ENCODE results near the gene DHRS2. TPM values are rescaled to one million over a fixed set of nuclear protein-coding genes. Genes with fewer than 3 reads are reported as not detected.

DHRS2 gene
- total and polyA plus RNA-seq, 10 of the 15 experiments (the other 5 are each of a cell fraction or from before 2014, with no cell fraction given): 0.09 to 1.8 (median 0.73) TPM; not detected in 1

GRCh38 chr14:23623962-23624361 lies 12.2 kb upstream of the DHRS2 start (continued):
- TF ChIP-seq FOXM1 (IDR thresholded peaks at IDR 0.05; ENCODE audit: low read depth, low read length) (no peak), RBBP5 (conservative IDR thresholded peaks at IDR 0.05) (no peak)

- Histone ChIP-seq H2AFZ (ENCODE audit: control insufficient read depth, low read depth, low read length) (no peak overlapping the region), H3K79me2 (ENCODE audit: control insufficient read depth, insufficient read depth, low read length) (no peaks in the 10 kb centered on the region), H4K20me1 (ENCODE audit: control insufficient read depth, insufficient read depth) (no peaks in the 10 kb centered on the region), H3K27ac (ENCODE audit: control insufficient read depth, insufficient read depth) (no peak overlapping the region), H3K4me3 (no peak overlapping the region), H3K4me1 (ENCODE audit: control insufficient read depth, insufficient read depth, low read length) (no peaks in the 10 kb centered on the region), H3K4me2 (ENCODE audit: control insufficient read depth, insufficient read depth) (no peak overlapping the region), H3K9ac (ENCODE audit: control insufficient read depth, insufficient read depth, low read length) (no peak overlapping the region), H3K36me3 (ENCODE audit: control insufficient read depth in 2 of 2, insufficient read depth in 2 of 2, low read length in 1 of 2) (no peaks in the 10 kb centered on the region), H3K27me3 (replicated peaks in 1 of 2; ENCODE audit: control insufficient read depth in 2 of 2, insufficient read depth in 2 of 2, low read length in 1 of 2) (no peaks in the 10 kb centered on the region), H3K9me3 (replicated peaks; ENCODE audit: control insufficient read depth, insufficient read depth, low read length) (peaks cover 6% of the 10 kb centered on the region)
- no peak for ATAC-seq
- TF ChIP-seq JUND (IDR thresholded peaks at IDR 0.05; ENCODE audit: low read depth, low read length): no peak
- no peak for TF ChIP-seq CREB1 (IDR thresholded peaks at IDR 0.05; ENCODE audit: low read depth)
- TF ChIP-seq ZBTB4 (CRISPR knock-in tag; IDR thresholded peaks at IDR 0.05): no peak
- TF ChIP-seq, protein P1, sequence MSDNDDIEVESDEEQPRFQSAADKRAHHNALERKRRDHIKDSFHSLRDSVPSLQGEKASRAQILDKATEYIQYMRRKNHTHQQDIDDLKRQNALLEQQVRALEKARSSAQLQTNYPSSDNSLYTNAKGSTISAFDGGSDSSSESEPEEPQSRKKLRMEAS (IDR thresholded peaks at IDR 0.05; ENCODE audit: low read depth, low read length): no peak
- no peak for TF ChIP-seq POLR2AphosphoS2 (IDR thresholded peaks at IDR 0.05; ENCODE audit: low read depth, low read length)
- no peak for TF ChIP-seq MTA2 (IDR thresholded peaks at IDR 0.05; ENCODE audit: low read depth)
- no peak for TF ChIP-seq SMAD1 (IDR thresholded peaks at IDR 0.05; ENCODE audit: low read depth, partially characterized antibody)
- TF ChIP-seq POLR2AphosphoS5 (IDR thresholded peaks at IDR 0.05; ENCODE audit: low read length): no peak
- WGBS (ENCODE audit: insufficient coverage, insufficient replicate concordance, low lambda C conversion rate, missing lambda C conversion rate): 41% methylated on average over 3 of the region's 3 CpGs
- ChIA-PET RAD21 (ENCODE audit: unreplicated experiment) (interaction anchor here (1.0 kb wide), 1 partner anchor 36 kb away, joined by 3 read pairs; no protein-coding TSS in a partner anchor), CTCF (interaction anchor here (1.9 to 6.6 kb wide), 3 partner anchors 8 to 41 kb away, joined by 5 to 49 read pairs (median 8); no protein-coding TSS in a partner anchor), SMC1A (ENCODE audit: uncharacterized antibody, unreplicated experiment) (interaction anchor here (1.0 kb wide), 1 partner anchor 13 kb away, joined by 3 read pairs; no protein-coding TSS in a partner anchor), POLR2A (no interaction called here)
- BruUV-seq (replicated peaks): no TSS peak
- no peak for FAIRE-seq
- intact Hi-C loops (cut with micrococcal nuclease; ENCODE audit: unreplicated experiment): no loop called here
- in situ Hi-C loops (cut with MboI): no loop called here
- DNase-seq (ENCODE audit: low read depth, low spot score): no peak
Observed at GRCh38 chr14:23624830-23625404, 11.2 kb upstream of the DHRS2 start.

Data from GM12878 (cell line).